T-helper 9 cell (primary cell): ENCODE results near the gene SPRED3.
"Not testable (repeated sequence)": the region's sequence is repeated elsewhere in the genome, so short reads cannot be mapped to it uniquely, and the experiment has no call there.

Experiments
- DNase-seq: peaks from one replicate; pipeline ENCODE4 v3.0.0-alpha.2; 2020

Gene SPRED3

DNA sequence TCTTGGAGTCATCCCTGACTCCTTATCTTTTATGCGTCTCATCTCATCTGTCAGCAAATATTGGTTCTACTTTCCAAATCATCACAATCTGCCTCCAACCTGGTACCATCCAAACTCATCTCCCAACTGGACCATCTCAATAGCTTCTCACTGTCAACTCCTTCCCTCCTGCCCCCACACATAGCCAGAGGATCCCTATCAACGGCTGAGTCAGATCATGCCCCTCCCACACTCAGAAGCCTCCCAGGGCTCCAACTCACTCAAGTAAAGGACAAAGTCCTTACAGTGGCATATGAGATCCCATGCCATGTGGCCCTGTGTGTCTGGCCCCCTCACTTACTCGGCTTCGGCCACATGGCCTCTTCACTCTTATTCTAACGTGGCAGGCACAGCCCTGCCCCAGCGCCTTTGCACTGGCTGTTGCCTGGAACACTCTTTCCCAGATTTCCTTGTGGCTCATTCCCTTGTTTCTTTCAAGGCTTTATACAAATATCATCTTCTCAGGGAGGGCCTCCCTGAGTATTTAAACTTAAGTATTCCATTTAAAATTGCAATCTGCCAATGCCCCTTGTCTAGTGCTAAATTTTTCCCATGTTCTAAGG is 4.3 kb downstream of the SPRED3 start:
- no peak for DNase-seq

DNA sequence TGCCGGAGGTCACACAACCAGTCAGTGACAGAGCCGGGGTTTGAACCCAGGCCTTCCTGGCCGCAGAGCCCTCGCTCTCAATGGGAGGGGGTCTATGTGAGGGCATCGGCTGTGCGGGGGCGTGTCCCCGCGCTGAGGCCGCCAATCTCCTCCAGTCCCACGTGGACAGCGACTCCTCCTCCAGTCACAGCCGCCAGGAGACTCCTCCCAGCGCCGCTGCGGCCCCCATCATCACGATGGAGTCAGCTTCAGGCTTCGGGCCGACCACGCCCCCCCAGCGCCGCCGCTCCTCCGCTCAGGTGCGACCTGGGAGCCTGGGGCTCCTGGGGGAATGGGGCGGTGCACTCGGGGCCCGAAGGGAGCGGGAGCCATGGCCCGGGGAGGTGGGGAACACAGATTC is 6.0 kb downstream of the SPRED3 start:
- peak; percentile 49 for DNase-seq

DNA sequence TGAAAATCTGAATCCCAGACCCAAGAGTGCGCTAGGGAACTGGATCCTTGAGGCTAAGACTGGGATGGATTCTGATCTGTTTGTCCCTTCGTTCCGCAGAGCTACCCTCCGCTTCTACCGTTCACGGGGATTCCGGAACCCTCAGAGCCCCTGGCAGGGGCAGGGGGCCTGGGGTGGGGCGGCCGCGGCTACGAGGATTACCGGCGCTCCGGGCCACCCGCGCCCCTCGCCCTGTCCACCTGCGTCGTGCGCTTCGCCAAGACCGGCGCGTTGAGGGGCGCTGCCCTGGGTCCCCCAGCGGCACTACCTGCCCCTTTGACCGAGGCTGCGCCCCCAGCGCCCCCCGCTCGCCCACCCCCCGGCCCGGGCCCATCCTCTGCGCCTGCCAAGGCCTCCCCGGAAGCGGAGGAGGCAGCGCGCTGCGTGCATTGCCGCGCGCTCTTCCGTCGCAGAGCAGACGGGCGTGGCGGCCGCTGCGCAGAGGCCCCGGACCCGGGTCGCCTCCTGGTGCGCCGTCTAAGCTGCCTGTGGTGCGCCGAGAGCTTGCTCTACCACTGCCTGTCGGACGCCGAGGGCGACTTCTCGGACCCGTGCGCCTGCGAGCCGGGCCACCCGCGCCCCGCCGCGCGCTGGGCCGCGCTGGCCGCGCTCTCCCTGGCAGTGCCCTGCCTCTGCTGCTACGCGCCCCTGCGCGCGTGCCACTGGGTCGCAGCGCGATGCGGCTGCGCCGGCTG is 7.1 kb downstream of the SPRED3 start:
- DNase-seq: no peak

GRCh38 chr19:38399081-38399480 is 10.6 kb downstream of the SPRED3 start:
- no peak for DNase-seq

DNA sequence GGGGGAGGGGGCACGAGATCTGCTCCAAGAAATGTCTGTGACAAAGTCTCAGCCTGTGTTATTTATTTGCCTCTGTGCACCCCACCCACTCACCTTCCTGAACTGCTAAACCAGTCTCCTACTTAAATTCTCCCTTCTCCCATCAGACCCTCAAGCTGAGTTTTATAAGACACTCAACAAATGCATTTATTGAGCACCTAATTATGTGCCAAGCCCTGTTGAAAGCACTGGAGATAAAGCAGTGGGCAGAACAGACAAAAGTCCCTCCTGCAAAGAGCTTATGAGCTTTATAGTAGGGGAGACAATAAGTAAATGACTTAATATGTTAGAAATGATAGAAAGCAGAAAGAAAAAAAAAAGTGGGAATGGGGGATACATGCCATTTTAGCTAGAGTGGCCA is 11.0 kb downstream of the SPRED3 start:
- DNase-seq: no peak

DNA sequence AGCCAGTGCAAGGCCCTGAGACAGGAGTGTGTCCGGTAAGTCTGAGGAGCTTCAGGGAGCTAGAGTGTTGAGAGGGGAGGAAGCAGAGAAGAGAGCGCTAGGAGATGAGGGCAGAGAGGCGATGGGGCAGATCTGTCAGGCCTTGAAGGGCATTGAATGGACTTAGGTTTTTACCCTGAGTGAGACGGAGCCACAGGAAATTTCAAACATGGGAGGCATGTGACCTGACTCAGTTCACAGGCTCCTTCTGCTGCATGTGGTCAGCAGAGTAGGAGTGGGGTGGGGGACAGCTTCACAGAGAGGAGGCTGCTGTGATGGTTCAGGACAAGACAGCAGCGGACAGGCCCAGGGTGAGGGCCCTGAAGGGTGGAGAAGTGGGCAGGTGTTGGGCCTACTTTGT is 11.9 kb downstream of the SPRED3 start:
- DNase-seq: no peak

DNA sequence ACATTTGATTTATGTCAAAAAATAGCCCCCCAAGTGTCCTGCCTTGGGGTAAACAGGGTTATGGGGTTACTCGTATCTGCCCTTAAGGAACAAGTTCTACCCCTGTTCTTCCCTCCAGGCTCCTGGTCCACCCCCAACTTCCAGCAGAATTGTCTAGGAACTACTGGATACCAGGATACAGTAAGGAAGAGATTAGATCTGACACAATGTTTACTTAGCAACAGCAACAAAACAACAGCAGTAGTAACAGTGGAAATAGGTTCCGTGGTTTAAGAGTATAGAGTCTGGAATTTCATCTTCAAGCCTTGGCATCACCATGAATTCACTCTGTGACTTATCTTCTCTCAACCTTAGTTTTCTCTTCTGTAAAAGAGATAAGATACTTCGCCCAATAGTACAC is 12.7 kb downstream of the SPRED3 start:
- DNase-seq: no peak

GRCh38 chr19:38402623-38402966 is 14.1 kb downstream of the SPRED3 start:
- no peak for DNase-seq

GRCh38 chr19:38402967-38403674 is 14.6 kb downstream of the SPRED3 start, which contains the start of gene FAM98C:
Gene FAM98C (plus strand): TSS chr19:38403093. CDS start chr19:38403154, 61 bp downstream.
- DNase-seq: peak; percentile 97

DNA sequence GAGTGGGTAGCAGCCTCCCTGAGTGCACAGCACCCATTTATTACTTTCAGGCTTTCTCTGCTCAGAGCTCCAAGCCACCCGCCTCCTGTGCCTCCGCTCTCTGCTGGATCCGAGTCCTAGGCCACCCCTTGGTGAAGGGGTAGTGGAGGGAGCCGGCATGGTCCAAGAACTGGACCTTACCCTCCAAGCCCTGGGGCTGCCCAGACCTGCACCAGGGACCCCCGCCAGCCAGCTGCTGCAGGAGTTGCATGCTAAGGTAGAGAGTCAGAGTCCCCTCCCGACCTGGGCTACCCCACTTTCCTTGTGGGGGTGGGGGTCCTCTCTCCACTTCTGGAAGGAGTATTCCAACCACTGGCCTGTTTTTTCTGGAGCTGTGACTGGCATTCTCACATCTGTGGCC is 16.4 kb downstream of the SPRED3 start:
- DNase-seq: no peak

- no peak for DNase-seq
Observed at GRCh38 chr19:38405276-38405675, 16.8 kb downstream of the SPRED3 start.

DNA sequence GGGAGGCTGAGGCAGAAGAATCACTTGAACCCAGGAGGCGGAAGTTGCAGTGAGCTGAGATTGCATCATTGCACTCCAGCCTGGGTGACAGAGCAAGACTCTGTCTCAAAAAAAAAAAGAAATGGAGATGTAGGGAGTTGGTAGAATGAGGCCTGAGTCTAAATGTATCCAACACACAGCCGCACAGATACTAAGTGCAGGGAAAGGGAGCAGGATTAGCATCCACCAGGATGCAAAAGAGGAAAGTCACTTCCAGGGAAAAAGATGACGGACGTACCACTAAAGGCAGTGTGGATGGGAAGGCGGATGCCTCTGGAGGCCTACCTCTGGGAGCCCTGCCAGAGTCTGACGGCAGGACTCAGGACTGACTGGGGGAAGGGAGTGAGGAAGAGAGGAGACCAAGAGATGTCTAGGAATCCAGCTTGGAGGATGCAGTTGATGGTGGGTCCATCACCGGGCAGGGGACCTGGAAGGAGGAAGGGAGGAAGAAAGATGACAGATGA is 21.2 kb downstream of the SPRED3 start:
- no peak for DNase-seq

DNA sequence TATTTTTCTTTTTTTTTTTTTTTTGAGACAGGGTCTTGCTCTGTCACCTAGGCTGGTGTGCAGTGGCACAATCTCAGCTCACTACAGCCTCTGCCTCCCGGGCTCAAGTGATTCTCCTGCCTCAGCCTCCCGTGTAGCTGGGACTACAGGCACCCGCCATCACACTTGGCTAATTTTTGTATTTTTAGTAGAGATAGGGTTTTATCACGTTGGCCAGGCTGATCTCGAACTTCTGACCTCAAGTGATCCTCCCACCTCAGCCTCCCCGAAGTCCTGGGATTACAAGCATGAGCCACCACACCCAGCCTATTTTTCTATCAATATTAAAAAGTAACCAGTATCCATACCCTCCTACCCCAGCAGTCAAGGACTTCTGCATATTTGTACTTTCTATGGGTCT is 21.9 kb downstream of the SPRED3 start:
- not testable (repeated sequence) for DNase-seq

- no peak for DNase-seq
Observed at GRCh38 chr19:38411041-38411712, 22.7 kb downstream of the SPRED3 start.

GRCh38 chr19:38411898-38412297 is 23.4 kb downstream of the SPRED3 start:
- not testable (repeated sequence) for DNase-seq

- no peak for DNase-seq
Observed at GRCh38 chr19:38412491-38412890, 24.0 kb downstream of the SPRED3 start.

DNA sequence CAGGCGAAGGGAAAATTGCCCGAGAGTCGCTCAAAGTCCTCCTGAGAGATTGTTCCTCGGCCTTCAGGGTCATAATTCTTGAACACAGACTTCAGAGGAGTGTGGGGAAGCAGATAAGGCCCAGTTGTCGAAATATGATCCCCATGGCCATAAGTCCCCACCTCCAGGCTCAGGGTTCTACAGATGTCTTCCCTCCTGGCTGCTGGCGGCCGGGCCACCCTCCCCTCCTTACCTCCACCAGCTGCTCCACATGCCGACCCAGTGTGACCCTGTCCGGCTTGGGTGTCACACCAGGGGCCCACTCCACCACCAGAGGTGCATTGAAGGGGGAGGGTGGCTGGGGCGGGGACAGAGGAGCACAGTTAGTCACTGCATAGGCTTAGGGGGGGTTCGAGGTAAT is 24.5 kb downstream of the SPRED3 start:
- no peak for DNase-seq

DNA sequence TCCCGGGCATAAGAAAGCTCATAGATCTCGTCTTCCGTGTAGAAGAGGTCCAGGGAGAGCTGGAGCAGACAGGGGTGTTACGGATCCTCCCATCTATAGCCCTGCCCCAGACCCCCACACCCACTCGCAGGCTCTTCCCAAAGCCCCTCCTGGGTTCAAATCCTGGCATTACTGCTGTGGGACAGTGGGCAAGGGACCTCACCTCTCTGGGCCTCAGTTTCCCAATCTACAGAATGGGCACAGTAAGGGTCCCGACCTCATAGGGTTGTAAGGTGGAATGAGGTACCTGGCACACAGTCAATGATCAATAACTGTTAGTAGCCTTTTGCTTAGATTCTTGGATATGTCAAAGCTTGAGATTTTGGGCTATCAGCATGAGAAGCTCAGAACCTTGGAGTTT is 24.9 kb downstream of the SPRED3 start:
- DNase-seq: no peak

GRCh38 chr19:38417146-38417543 is 28.6 kb downstream of the SPRED3 start:
- no peak for DNase-seq

DNA sequence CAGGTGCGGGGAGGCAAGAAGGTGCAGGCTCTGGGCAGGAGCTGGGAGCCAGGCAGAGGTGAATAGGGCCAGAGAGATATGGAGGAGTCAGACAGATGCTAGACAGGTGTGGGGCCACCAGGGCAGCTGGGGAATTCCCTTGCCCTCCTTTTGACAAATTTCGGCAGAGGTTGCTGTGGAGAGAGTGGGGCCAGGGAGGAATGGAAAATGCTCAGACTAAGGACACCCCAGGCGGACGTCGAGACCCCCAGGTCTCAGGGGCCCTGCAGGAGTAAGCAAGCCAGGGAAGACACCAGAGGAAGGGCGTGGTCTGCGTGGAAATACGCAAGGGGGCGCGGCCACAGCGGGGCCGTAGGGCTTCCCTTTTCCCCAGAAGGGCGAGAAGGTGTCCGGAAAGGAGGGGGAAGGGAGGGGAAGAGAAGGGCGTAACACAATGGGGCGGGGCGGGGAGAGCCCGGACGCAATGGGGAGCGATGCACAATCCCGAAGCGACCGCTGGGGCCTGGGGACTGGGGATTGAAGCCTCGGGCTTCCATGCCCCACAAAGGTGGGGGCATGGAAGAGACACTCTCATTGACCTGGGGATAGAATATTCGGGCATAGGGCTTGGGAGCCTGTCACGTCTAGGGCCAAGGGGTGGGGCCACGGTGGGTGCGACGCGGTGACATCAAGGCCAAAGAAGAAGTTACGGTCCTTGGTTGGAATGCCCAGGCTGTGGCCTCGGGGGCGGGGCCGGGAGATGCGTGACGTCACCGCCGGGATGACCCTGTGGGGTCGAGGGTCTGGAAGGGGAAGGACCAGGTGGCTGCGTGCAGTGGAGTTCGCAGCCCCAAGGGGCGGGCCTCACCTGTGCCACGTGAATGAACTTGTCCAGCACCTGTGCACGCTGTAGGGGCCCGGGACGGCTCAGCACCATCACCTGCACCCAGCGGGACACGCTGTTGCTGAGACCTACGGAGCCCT is 29.3 kb downstream of the SPRED3 start:
- DNase-seq: peak; percentile 28

DNA sequence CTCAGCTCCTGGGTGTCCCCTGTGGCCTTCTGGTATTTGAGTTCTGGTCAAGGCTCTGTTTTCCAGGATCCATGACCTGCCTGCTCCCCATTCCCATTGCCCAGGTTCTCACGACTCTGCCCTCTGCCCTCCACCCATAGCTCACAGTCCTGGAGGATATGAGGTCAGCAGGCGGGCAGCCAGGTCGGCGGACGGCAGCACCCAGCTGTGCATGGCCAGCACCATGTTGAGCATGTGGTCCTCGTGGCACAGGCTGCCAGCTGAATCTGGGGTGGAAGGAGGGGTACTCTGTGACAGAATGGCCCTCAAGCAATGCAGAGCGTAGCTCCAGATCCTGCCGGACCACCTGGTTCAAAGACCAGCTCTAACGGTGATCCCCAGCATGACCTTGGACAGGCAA is 32.4 kb downstream of the SPRED3 start:
- no peak for DNase-seq

- no peak for DNase-seq
Observed at GRCh38 chr19:38421856-38422255, 33.4 kb downstream of the SPRED3 start.
